HEK293T (cell line): ENCODE measurements around the gene MPL.

Experiments used
- CTCF ChIA-PET: fragments of 350-600 bp; formaldehyde crosslinking; extraction: SDS; loops from one replicate; lab custom pipeline; 2021; ENCODE audit warnings: antibody characterized with exemption, inconsistent platforms; lab: Yijun Ruan, JAX
- POLR2A ChIA-PET: fragments of 350-600 bp; formaldehyde crosslinking; extraction: SDS; loops from one replicate; lab custom pipeline; 2020; ENCODE audit warnings: antibody characterized with exemption, inconsistent platforms; lab: Yijun Ruan, JAX
- DNase-seq: peaks from one replicate; pipeline ENCODE4 v3.0.0; 2012; ENCODE audit warnings: mixed read lengths; ENCODE audit errors: extremely low spot score
- ARNT ChIP-seq: fragments of 450-650 bp; IDR thresholded peaks from 2 replicates; pipeline ENCODE4 v1.6.1; 2017; ENCODE audit warnings: mild to moderate bottlenecking
- BHLHE40 ChIP-seq: fragments of 450-650 bp; IDR thresholded peaks from 2 replicates; pipeline ENCODE4 v1.6.1; 2016; ENCODE audit warnings: mild to moderate bottlenecking, moderate library complexity, borderline replicate concordance
- CTBP1 ChIP-seq: fragments of 450-650 bp; IDR thresholded peaks from 2 replicates; pipeline ENCODE4 v1.6.1; 2016; ENCODE audit warnings: borderline replicate concordance
- ELF4 ChIP-seq: fragments of 450-650 bp; IDR thresholded peaks from 2 replicates; pipeline ENCODE4 v1.6.1; 2017; ENCODE audit warnings: antibody characterized with exemption
- FOXA1 ChIP-seq: fragments of 450-650 bp; IDR thresholded peaks from 2 replicates; pipeline ENCODE4 v1.6.1; 2016; ENCODE audit warnings: mild to moderate bottlenecking
- FOXK2 ChIP-seq: fragments of 450-650 bp; IDR thresholded peaks from 2 replicates; pipeline ENCODE4 v1.6.1; 2016; ENCODE audit warnings: mild to moderate bottlenecking
- FOXM1 ChIP-seq: fragments of 450-650 bp; IDR thresholded peaks from 2 replicates; pipeline ENCODE4 v1.6.1; 2017; ENCODE audit warnings: mild to moderate bottlenecking, borderline replicate concordance
- HDGF ChIP-seq: fragments of 450-650 bp; IDR thresholded peaks from 2 replicates; pipeline ENCODE4 v1.6.1; 2017; ENCODE audit warnings: antibody characterized with exemption, borderline replicate concordance
- L3MBTL2 ChIP-seq: fragments of 450-650 bp; conservative IDR thresholded peaks from 2 replicates; pipeline ENCODE4 v1.6.1; 2016; ENCODE audit warnings: mild to moderate bottlenecking
- LEF1 ChIP-seq: fragments of 450-650 bp; IDR thresholded peaks from 2 replicates; pipeline ENCODE4 v1.6.1; 2017; ENCODE audit warnings: mild to moderate bottlenecking, borderline replicate concordance
- NFRKB ChIP-seq: fragments of 450-650 bp; IDR thresholded peaks from 2 replicates; pipeline ENCODE4 v1.6.1; 2016; ENCODE audit warnings: mild to moderate bottlenecking, moderate library complexity
- SP1 ChIP-seq: fragments of 450-650 bp; IDR thresholded peaks from 2 replicates; pipeline ENCODE4 v1.6.1; 2017
- SUZ12 ChIP-seq: fragments of 450-650 bp; IDR thresholded peaks from 2 replicates; pipeline ENCODE4 v1.6.1; 2016; ENCODE audit warnings: mild to moderate bottlenecking
- TARDBP ChIP-seq: fragments of 450-650 bp; IDR thresholded peaks from 2 replicates; pipeline ENCODE4 v1.6.1; 2016
- ZNF384 ChIP-seq: fragments of 450-650 bp; IDR thresholded peaks from 2 replicates; pipeline ENCODE4 v1.6.1; 2016
- TF ChIP-seq, protein P1 (sequence below): fragments of 450-650 bp; IDR thresholded peaks from 2 replicates; pipeline ENCODE4 v1.6.1; 2016

MPL gene

DNA sequence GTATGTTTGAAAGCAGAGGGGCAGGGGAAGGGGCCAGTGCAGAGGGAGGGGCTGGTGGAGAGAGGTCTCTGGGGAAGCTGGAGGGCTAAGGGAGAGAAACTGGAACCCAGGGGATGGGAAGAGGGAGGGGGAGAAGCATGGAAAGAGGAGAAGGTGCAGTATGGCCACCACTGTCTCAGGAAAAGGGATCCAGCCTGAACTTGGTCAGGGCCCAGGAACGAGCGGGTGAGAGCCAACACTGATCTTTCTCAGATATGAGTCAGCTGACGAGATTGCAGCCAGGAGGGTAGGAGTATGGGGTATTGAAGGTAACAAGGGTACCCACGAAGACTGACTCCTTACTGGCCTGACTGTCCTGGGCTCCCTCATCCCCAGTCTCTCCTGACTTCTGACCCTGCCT, 18.8 kb upstream of the MPL start:
- ChIA-PET CTCF (no interaction called here), POLR2A (no interaction called here)
- DNase-seq = no peak
- no peak for TF ChIP-seq NFRKB

DNA sequence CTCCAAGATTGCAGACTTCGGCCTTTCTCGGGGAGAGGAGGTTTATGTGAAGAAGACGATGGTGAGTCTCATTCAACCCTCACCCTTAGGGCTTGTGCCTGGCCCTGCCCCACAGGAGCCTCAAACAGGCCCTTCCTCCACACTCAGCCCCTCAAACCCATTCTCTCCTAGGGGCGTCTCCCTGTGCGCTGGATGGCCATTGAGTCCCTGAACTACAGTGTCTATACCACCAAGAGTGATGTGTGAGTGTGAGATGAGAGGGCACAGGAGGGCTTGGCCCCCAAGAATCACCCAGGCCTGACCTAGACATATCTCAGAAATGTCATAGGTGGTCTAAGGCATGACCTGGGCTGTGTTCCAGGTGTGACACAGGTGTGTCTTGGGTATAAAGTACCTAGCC, 18.3 kb upstream of the MPL start:
- DNase-seq = no peak
- TF ChIP-seq, protein P1, sequence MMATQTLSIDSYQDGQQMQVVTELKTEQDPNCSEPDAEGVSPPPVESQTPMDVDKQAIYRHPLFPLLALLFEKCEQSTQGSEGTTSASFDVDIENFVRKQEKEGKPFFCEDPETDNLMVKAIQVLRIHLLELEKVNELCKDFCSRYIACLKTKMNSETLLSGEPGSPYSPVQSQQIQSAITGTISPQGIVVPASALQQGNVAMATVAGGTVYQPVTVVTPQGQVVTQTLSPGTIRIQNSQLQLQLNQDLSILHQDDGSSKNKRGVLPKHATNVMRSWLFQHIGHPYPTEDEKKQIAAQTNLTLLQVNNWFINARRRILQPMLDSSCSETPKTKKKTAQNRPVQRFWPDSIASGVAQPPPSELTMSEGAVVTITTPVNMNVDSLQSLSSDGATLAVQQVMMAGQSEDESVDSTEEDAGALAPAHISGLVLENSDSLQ = no peak
- no peak for TF ChIP-seq TARDBP
- POLR2A ChIA-PET = no interaction called here
- CTCF ChIA-PET = no interaction called here

DNA sequence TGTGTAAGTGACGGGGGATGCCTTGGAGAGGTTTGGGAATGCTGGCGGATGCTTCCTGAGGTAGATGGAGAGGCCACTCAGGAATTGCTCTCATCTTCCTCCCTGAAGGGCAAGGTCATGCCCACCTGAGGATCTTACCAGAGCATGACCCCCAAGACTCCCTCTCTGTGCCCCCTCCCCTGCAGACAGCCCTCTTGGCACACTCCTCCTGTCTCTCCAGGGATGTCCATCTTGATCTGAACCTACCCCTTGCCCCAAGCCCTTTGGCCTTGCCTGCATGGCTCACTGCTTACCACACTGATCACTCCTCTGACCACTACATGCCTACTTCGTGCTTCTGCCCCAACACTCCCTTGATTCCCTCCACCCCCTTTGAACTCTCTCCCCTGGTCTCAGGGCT, 17.9 kb upstream of the MPL start:
- TF ChIP-seq FOXM1 = no peak
- TF ChIP-seq FOXA1 = no peak
- no peak for TF ChIP-seq ARNT
- TF ChIP-seq HDGF = no peak
- TF ChIP-seq, protein P1 = no peak
- no peak for TF ChIP-seq SP1
- no peak for TF ChIP-seq NFRKB
- no peak for TF ChIP-seq SUZ12
- TF ChIP-seq CTBP1 = no peak
- no peak for TF ChIP-seq LEF1
- no peak for TF ChIP-seq FOXK2
- no peak for TF ChIP-seq ZNF384
- no peak for TF ChIP-seq ELF4
- TF ChIP-seq L3MBTL2 = no peak
- TF ChIP-seq TARDBP = no peak
- no peak for TF ChIP-seq BHLHE40
- CTCF ChIA-PET = no interaction called here
- DNase-seq = no peak
- POLR2A ChIA-PET = no interaction called here

DNA sequence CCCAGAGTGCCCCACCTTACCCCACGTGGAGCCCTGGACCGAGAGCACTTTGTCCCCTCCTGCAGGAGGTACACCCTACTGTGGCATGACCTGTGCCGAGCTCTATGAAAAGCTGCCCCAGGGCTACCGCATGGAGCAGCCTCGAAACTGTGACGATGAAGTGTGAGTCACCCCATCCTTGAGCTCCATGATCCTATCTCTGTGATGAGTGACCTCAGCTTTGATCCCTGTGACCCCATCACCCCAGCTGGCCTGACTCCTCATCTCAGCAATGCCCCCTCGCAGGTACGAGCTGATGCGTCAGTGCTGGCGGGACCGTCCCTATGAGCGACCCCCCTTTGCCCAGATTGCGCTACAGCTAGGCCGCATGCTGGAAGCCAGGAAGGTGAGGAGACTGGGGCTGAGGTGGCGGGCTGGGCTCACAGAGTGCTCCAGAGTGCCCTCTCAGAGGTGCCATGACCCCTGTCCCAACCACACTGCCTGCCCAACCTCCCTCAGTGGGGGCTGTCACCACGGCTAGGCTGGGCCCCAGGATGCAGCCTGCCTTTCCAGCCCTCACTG, 16.2 kb upstream of the MPL start:
- ChIA-PET POLR2A (interaction anchor here (1.0 to 1.2 kb wide), 2 partner anchors 37 to 82 kb away, joined by 3 to 4 read pairs; no protein-coding TSS in a partner anchor), CTCF (no interaction called here)
- TF ChIP-seq L3MBTL2 = no peak
- no peak for TF ChIP-seq LEF1
- no peak for TF ChIP-seq NFRKB
- TF ChIP-seq ZNF384 = no peak
- TF ChIP-seq CTBP1 = no peak
- TF ChIP-seq BHLHE40 = no peak
- TF ChIP-seq FOXK2 = no peak
- no peak for TF ChIP-seq FOXM1
- TF ChIP-seq SUZ12 = no peak
- TF ChIP-seq, protein P1 = no peak
- no peak for TF ChIP-seq HDGF
- no peak for TF ChIP-seq TARDBP
- TF ChIP-seq SP1 = no peak
- no peak for TF ChIP-seq ARNT
- TF ChIP-seq FOXA1 = no peak
- no peak for TF ChIP-seq ELF4
- DNase-seq = no peak

DNA sequence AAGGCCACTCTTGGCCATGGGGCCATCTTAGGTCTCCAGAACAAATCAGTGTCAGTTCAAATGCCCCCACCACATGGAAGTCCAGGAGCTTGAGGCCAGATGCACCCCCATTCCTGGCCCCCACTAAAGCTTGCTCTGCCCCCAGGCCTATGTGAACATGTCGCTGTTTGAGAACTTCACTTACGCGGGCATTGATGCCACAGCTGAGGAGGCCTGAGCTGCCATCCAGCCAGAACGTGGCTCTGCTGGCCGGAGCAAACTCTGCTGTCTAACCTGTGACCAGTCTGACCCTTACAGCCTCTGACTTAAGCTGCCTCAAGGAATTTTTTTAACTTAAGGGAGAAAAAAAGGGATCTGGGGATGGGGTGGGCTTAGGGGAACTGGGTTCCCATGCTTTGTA, 15.1 kb upstream of the MPL start:
- ChIA-PET POLR2A (no interaction called here), CTCF (no interaction called here)
- no peak for DNase-seq
- TF ChIP-seq TARDBP (no peak), HDGF (no peak), ZNF384 (no peak), L3MBTL2 (no peak), SP1 (no peak), FOXA1 (no peak), FOXK2 (no peak), NFRKB (no peak), LEF1 (no peak), ELF4 (no peak), CTBP1 (no peak), ARNT (no peak), BHLHE40 (no peak), SUZ12 (no peak), FOXM1 (no peak)
- TF ChIP-seq, protein P1 = no peak

DNA sequence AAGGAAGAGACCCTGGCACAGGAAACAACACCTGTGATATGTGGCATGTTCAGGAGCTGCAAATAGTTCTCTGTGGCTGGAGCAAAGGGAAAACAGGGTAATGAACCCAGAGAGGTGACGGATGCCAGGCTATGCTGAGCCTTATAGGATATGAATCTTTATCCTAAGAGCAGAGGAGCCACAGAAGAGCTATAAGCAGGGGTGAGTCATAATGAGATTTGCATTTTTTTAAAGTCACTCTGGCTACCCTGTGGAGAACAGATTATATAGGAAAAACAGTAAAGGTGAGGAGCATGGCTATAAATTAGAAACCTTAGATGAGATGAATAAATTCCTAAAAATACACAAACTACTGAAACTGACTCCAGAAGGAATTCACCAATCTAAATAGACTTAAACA, 12.8 kb upstream of the MPL start:
- DNase-seq = no peak
- TF ChIP-seq, protein P1 = no peak
- TF ChIP-seq HDGF = no peak
- no peak for TF ChIP-seq ARNT
- no peak for TF ChIP-seq FOXM1
- no peak for TF ChIP-seq SP1
- TF ChIP-seq FOXK2 = no peak
- no peak for TF ChIP-seq BHLHE40
- no peak for TF ChIP-seq SUZ12
- TF ChIP-seq ELF4 = no peak
- no peak for TF ChIP-seq L3MBTL2
- TF ChIP-seq TARDBP = no peak
- no peak for TF ChIP-seq LEF1
- TF ChIP-seq CTBP1 = no peak
- no peak for TF ChIP-seq ZNF384
- no peak for TF ChIP-seq FOXA1
- no peak for TF ChIP-seq NFRKB
- ChIA-PET CTCF (no interaction called here), POLR2A (no interaction called here)
